NCI-H2227 (cell line): ENCODE results near the gene TMEM233.
"Not testable (repeated sequence)": the region's sequence is repeated elsewhere in the genome, so short reads cannot be mapped to it uniquely, and the experiment has no call there.

ENCODE experiments used
- DNase-seq: peaks from one replicate; lab custom pipeline; 2025; ENCODE audit not compliant: unreplicated experiment; lab: John Stamatoyannopoulos, UW

TMEM233 gene

DNA sequence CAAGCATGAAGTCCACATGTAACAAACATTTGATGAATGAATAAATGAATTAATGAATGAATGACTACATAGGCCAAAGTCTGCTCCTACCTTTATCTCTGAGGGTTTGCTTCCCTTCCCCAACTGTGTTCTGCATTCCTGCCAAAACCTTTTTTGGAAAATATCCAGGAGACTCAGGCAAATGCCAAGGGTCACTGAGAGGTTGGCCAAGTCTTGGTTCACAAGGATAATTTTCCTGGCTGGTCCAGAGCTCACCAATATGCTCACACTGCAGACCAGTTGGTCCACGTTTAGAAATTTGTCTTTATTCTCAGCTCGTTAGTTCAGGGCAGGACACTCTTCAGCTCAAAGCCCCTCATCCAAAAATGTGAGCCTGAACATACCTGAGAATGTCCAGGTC lies 10.2 kb downstream of the TMEM233 start:
- DNase-seq: no peak

DNA sequence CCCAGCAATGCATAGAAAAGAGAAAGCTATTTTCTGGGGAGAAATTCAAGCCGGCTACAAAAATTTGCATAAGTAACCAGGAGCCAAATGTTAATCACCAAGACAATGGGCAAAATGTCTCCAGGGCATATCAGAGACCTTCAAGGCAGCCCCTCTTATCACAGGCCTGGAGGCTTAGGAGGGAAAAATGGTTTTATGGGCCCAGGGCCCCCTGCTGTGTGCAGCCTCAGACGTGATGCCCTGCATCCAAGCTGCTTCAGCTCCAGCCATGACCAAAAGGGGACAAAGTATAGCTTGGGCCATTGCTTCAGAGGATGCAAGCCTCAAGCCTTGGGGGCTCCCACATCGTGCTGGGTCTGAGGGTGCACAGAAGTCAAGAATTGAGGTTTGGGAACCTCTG lies 15.8 kb downstream of the TMEM233 start:
- DNase-seq: no peak

DNA sequence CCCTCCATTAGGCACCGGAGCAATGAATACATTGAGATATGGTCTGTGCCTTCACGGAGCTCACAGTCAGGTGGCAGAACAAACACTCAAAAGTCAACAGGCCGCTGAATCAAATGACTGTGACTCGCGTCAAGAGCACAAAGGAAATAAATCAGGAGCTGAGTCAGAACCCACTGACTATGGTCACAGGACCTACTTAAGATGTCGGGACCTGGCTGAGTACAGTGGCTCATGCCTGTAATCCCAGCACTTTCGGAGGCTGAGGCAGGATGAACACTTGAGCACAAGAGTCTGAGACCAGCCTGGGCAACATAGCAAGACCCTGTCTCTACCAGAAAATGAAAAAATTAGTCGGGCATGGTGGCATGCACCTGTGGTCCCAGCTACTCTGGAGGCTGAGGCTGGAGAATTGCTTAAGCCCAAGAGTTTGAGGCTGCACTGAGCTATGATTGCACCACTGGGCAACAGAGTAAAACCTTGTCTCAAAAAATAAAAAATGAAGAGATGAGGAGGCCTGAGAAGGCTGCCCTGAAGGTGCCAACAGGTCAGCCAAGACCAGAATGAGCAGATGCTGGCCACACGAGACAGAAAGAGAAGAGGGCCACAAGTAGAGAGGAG lies 19.9 kb downstream of the TMEM233 start:
- no peak for DNase-seq

DNA sequence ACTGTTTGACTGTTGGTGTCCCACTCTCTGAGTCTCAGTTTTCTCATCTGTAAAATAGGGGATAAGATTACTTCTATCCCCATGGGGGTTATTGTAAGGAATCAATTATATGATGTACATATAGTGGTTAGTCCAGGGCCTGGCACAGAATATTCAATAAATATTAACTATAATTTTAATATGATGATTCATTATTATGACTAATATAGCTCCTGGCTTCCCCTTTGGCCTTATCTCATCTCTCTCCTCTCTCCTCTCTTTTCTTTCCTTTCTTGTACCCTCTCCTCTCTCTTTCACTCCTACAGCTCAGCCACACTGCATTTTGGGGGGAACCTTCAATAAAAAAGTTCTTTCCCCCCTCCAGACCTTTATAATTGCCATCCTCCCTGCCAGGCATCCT lies 21.1 kb downstream of the TMEM233 start:
- no peak for DNase-seq

- no peak for DNase-seq
Observed at GRCh38 chr12:119615518-119616475, 22.2 kb downstream of the TMEM233 start.

GRCh38 chr12:119618328-119618896 lies 24.8 kb downstream of the TMEM233 start:
- not testable (repeated sequence) for DNase-seq

- DNase-seq: no peak
Observed at GRCh38 chr12:119620490-119620889, 26.9 kb downstream of the TMEM233 start.

DNA sequence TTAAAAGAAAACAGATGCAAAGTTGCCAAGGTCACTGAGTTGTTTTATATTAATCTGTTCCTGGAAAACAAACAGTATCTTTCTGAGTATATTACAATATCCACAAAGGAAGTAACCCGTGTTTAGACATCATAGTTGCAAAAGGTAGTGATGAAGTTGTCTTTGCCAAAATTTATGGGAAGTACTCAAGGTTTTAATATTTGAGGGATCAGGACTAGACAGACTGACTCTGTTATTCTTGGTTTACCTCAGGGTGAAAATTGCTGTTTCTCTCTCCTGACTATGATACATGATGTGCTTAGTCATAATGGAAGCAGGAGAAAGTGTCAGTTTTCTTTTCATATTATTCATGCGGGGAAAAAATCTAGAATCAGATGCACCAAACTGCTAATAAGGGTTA lies 28.3 kb downstream of the TMEM233 start:
- no peak for DNase-seq

DNA sequence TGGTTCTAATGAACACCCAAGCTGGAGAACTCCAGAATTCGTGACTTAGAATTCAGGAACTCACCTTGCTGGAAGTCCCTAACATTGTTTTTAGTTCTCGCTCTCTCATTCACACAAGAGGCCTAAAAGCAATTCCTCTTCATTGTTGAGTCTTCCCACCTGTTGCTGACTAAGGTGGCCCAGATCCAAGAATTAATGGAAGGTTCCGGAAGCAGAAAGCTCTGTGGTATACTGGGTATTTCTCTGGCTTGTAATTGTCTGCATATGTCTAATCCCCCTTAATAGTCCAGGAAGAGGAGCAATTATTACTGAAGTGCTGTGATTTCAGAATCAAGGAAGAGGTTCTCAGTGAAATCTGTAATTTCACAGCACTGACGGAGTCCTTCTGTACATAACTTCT lies 31.4 kb downstream of the TMEM233 start:
- DNase-seq: peak; percentile 70

DNA sequence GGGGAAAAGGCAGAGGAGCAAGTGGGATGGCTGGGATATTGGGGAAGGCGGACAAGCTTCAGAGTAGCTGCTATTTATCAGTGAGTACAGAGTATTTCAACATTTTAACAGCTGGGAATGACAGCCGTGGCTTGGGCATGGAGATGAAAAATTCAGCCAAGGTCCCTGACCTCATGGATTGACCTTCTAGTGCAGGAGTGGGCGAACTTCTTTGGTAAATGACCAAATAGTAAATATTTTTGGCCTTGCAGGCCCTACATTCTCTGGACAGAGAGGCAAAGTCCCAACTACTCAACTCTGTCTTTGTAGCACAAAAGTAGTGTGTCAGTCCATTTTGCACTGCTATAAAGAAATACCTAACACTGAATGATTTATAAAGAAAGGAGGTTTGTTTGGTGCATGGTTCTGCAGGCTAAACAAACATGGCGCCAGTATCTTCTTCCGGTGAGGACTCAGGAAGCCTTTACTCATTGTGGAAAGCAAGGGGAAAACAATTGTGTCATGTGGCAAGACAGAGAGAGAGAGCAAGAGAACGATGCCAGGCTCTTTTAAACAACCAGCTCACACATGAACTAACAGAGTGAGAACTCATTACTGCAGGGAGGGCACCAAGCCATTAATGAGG lies 33.6 kb downstream of the TMEM233 start:
- DNase-seq: no peak

- DNase-seq: no peak
Observed at GRCh38 chr12:119627686-119628085, 34.1 kb downstream of the TMEM233 start.

DNA sequence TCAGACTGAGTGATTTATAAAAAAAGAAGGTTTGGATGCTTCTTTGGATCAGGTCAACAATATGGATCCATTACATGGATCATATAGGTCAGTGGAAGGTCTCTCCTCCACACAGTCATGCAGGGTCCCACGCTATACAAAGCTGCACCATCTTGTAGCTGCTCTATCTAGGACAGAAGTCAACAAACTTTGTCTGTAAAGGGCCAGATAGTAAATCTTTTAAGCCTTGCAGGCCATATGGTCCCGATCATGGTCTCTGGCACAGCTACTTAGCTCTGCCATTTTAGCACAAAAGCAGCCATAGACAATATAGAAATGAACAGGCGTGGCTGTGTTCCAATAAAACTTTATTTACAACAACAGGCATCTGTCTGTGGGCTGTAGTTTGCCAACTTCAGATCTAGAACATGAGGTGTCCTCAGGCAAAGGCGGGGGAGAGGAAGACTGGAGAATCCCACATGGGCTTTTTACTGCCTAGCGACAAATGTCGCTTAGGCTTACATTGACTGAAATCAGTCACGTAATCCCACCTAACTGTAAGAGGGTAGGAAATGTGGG lies 36.7 kb downstream of the TMEM233 start:
- no peak for DNase-seq

DNA sequence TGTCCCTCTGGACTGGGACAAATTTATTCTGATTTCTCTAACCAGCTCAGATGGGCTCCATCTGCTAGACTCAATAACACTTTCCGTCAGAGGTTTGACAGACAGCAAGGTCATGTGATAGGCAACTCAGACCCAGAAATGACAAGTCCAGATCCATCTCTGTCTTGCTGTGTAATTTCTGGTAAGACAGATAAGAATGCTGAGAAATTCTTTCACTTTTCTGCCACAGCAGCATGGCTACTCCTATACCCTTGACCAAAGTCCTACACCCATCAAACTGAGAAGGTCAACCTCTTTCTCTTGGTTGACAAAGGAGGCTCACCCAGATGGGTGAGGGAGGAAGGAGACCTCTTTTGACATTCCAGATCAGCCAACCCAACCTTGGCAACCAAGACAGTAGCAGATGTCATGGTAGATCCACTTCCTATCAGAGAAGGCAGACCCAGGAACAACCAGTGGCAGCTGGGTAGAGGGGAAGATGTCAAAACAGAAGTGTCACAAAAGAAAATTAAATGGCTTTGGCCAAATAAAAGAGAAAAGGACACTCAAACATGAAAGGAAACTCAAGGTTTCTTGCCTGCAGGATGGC lies 37.5 kb downstream of the TMEM233 start:
- no peak for DNase-seq

GRCh38 chr12:119631930-119632678 lies 38.5 kb downstream of the TMEM233 start:
- no peak for DNase-seq

- no peak for DNase-seq
Observed at GRCh38 chr12:119634743-119635142, 41.2 kb downstream of the TMEM233 start.

DNA sequence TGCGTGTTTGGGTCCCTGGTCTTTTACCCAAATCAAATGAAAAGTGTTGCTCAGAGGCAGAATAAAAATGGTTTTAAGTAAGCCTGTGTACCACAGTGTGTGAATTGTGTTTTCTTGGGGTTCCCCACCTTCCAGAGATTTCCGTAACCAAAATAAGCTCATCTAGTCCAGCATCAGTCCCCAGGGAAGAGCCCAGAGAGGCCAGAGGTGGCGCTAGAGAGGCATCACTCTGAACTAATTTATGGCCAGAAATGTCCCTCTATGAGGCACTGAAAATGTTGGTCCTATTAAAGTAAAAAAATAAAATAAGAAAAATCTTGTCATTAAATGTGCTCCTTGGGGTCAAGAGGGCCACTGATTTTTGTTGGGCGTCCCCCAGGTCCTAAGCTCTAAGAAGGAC lies 49.4 kb downstream of the TMEM233 start:
- DNase-seq: no peak

GRCh38 chr12:119644930-119645329 lies 51.4 kb downstream of the TMEM233 start:
- DNase-seq: no peak

- DNase-seq: no peak
Observed at GRCh38 chr12:119645535-119646059, 52.0 kb downstream of the TMEM233 start.

DNA sequence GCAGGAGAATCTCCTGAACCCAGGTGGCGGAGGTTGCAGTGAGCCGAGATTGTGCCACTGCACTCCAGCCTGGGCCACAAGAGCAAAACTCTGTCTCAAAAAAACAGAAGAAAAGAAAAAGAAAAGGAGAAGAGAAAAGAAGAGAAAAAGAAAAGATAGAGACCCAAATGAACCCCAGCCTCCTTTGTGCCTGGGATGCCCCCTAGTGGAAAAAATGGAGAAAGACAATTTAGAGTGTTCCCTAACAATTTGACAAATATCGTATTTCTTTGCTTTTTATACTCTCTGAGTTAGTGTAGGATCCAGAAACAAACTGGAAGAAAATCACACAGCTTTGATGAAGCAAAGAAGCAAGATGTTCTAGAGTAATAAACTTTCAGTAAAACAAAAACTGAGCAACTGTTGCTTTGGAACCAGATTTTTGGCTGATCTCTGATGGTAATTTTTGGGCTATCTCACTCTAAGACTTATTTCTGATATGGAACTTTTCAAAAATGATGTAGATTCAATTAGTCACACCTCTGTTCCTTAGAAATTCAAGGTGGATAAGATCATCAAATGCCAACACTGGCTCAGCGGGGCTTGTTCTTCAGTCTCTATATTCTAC lies 55.7 kb downstream of the TMEM233 start:
- peak; percentile 11 for DNase-seq

DNA sequence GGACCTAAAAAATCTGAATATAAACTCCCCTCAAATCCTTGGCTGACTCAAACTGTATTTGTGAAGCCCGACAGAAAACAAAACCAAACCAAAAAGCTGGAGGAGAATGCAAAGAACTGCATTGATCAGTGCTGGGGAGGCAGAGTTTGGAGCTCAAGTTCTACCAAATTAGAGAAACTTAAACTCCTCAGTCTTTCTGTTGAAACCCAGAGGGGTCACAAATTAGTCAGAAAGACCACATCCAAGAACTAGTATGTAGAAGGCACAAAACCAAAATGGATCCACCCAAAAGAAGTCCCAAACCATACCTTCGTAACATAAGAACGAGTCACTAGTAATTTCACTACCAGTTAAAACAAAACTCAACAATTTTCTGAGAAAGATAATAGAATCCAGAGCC lies 59.1 kb downstream of the TMEM233 start:
- DNase-seq: no peak
